Peyer's patch (tissue), 4 donors: Measurements from ENCODE around the gene STUM. TPM values are rescaled to one million over a fixed set of nuclear protein-coding genes. Genes with fewer than 3 reads are reported as not detected.

ENCODE experiments used
- DNase-seq, 3 donors: peaks; one replicate each; pipeline ENCODE4 v3.0.0-alpha.2; 2017 to 2019
- H3K27ac ChIP-seq, 4 donors: fragments of 200-600 bp; sonication (generic); one replicate each; pipeline ENCODE4 v1.5.1; 2016 to 2019
- H3K27me3 ChIP-seq, 2 donors: fragments of 200-600 bp; sonication (generic); one replicate each; pipeline ENCODE4 v1.5.1; 2019
- H3K36me3 ChIP-seq, 3 donors: fragments of 200-600 bp; sonication (generic); one replicate each; pipeline ENCODE4 v1.5.1; 2016 to 2019
- H3K4me1 ChIP-seq, 4 donors: fragments of 200-600 bp; sonication (generic); one replicate each; pipeline ENCODE4 v1.5.1; 2016 to 2019
- H3K4me3 ChIP-seq, 4 donors: fragments of 200-600 bp; sonication (generic); 1 replicate in 3 of 4; 2 replicates in 1 of 4; pipeline ENCODE4 v1.5.1; 2016 to 2019; ENCODE audit warnings: mild to moderate bottlenecking in 1 of 4
- H3K9me3 ChIP-seq, 4 donors: fragments of 200-600 bp; sonication (generic); one replicate each; pipeline ENCODE4 v1.5.1; 2016 to 2019; ENCODE audit warnings: mild to moderate bottlenecking in 1 of 4
- POLR2A ChIP-seq, 2 donors: fragments of 450-650 bp; IDR thresholded peaks; one replicate each; pipeline ENCODE4 v1.5.1; 2017; ENCODE audit warnings: antibody characterized with exemption in 2 of 2, mild to moderate bottlenecking in 2 of 2, moderate library complexity in 2 of 2
- total RNA-seq, 4 donors: library from RNA; depleted of rRNA; stranded (reverse); fragments of >200 nt; gene quantifications; one replicate each; pipeline ENCODE4 v1.1.0, GENCODE V29; 2016
- TF ChIP-seq, protein P1 (sequence below), 6 experiments: fragments of 450-650 bp in 4 of 6; fragments of 200-600 bp in 2 of 6; sonication (generic) in 1 of 6; IDR thresholded peaks; one replicate each; pipeline ENCODE4 v1.5.1; 2017 to 2019; ENCODE audit warnings: antibody characterized with exemption in 6 of 6, mild to moderate bottlenecking in 3 of 6, moderate library complexity in 1 of 6

STUM gene
- total RNA-seq, 4 donors from 2014 or later: 1.4 to 4.6 (median 2.9) TPM

DNA sequence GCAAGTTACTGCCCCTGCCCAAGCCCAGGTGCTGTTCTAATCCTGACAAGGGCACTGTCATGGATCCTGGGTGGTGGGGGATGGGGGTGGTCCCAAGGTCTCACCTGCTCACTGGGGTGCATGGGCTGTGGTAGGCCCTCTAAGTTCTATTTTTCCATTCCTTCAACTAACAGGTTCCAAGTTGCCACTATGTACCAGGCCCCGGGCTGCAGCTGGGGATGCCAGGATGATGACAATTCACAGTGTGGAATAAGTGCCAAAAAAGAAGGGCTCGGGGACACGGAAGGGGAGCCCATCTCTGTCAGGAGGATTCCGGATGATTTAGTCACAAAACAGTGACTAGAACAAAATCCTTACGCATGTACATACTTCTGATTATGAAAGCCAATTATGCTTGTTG is 76.0 kb downstream of the STUM start:
- Histone ChIP-seq H3K4me1 (peaks cover 0 to 5% (median 3%) of the 10 kb centered on the region in 4 donors), H3K36me3 (no peaks in the 10 kb centered on the region), H3K27me3 (no peaks in the 10 kb centered on the region), H3K27ac (no peak overlapping the region), H3K4me3 (no peak overlapping the region), H3K9me3 (peaks cover 0 to 5% (median 0%) of the 10 kb centered on the region in 4 donors)
- peak in 2 of 3 donors; percentile 20 to 44 for DNase-seq
- TF ChIP-seq, protein P1, sequence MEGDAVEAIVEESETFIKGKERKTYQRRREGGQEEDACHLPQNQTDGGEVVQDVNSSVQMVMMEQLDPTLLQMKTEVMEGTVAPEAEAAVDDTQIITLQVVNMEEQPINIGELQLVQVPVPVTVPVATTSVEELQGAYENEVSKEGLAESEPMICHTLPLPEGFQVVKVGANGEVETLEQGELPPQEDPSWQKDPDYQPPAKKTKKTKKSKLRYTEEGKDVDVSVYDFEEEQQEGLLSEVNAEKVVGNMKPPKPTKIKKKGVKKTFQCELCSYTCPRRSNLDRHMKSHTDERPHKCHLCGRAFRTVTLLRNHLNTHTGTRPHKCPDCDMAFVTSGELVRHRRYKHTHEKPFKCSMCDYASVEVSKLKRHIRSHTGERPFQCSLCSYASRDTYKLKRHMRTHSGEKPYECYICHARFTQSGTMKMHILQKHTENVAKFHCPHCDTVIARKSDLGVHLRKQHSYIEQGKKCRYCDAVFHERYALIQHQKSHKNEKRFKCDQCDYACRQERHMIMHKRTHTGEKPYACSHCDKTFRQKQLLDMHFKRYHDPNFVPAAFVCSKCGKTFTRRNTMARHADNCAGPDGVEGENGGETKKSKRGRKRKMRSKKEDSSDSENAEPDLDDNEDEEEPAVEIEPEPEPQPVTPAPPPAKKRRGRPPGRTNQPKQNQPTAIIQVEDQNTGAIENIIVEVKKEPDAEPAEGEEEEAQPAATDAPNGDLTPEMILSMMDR (IDR thresholded peaks at IDR 0.05): no peak
- TF ChIP-seq POLR2A (IDR thresholded peaks at IDR 0.05): no peak

DNA sequence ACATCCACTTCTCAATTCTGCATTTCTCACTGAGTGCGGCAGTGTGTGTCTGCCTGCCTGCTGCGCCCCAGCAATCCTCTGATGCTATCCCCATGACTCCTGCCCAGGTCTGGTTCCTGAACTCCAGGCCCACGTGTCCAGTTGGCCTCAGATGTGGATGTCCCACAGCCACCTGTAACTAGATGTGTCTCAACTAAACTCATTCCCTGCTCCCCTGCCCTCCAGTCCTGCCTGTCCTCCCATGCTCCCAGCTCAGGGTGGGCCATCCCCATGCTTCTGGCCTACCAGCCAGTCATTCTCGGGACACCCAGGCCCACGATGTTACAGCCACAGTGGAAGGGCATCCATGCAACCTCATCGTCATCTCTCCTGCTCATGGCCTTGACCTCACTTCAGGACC is 76.8 kb downstream of the STUM start:
- no peak overlapping the region for H3K4me3 ChIP-seq
- peak in 1 of 3 donors; percentile 28 for DNase-seq
- TF ChIP-seq, protein P1 (IDR thresholded peaks at IDR 0.05): no peak
- no peak for TF ChIP-seq POLR2A (IDR thresholded peaks at IDR 0.05)
- H3K4me1 ChIP-seq: peaks cover 0 to 5% (median 3%) of the 10 kb centered on the region in 4 donors
- H3K36me3 ChIP-seq: no peaks in the 10 kb centered on the region
- H3K27ac ChIP-seq: no peak overlapping the region
- peaks cover 0 to 5% (median 0%) of the 10 kb centered on the region in 4 donors for H3K9me3 ChIP-seq
- H3K27me3 ChIP-seq: no peaks in the 10 kb centered on the region

DNA sequence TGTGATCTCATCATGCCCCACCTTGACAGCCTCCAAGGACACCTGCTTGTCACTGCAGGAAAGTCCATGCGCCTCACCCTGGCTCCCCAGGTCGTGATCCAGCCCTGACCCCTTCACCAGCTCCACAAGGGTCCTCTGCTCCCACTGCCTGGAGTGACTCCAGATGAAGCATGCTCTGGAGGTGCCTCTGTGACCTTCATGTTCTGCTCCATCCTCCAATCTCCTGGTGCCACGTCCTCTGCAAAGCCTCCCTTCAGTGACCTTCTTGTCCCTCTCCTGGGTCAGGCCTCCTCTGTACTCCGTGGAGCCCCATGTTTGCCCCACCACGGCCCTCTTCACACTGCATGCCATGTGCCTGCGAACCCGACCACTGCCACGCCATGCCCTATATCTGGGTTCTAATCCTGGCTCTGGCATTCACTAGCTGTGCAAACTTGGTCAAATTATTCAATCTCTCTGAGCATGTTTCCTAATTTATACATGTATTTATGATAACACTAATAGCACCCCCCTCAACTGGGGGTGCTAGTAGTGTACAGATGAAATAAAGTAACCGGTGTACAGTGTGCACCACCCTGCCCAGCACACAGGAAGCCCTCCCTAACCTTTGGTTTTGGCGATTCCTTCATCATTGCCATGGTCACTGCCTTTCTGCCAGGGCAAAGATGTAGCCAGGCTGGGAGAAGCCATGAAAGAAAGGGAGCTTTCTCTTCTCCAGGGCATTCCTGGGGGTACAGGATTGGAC is 77.4 kb downstream of the STUM start:
- Histone ChIP-seq H3K36me3 (no peaks in the 10 kb centered on the region), H3K27ac (no peak overlapping the region), H3K4me3 (peak overlapping the region in 1 of 4 donors; percentile 29), H3K9me3 (peaks cover 0 to 5% (median 0%) of the 10 kb centered on the region in 4 donors), H3K4me1 (peaks cover 0 to 5% (median 3%) of the 10 kb centered on the region in 4 donors), H3K27me3 (no peaks in the 10 kb centered on the region)
- DNase-seq: peak in 2 of 3 donors; percentile 42 to 48
- no peak for TF ChIP-seq POLR2A (IDR thresholded peaks at IDR 0.05)
- TF ChIP-seq, protein P1 (IDR thresholded peaks at IDR 0.05): no peak

DNA sequence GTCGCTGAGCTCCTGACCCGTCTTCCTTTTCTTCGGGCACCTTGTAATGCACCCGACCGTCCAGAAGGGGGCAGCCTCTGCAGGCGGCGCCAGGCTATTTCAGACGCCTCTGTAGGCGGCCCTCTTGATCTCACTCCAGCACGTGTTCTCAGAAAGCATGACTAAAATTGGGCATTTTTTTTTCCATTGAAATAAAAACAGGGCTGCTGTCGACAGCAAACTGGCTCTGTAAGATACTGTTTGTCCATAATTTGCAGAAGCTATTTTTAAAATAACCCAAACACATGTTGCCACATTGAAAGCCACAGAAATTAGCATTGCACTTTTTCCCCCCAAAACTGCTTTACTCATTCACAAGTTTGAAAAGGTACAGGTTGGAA is 78.0 kb downstream of the STUM start:
- TF ChIP-seq, protein P1 (IDR thresholded peaks at IDR 0.05): peak; percentile 63 to 99 (median 82)
- TF ChIP-seq POLR2A (IDR thresholded peaks at IDR 0.05): no peak
- no peaks in the 10 kb centered on the region for H3K36me3 ChIP-seq
- peaks cover 0 to 5% (median 3%) of the 10 kb centered on the region in 4 donors for H3K4me1 ChIP-seq
- peaks cover 0 to 5% (median 0%) of the 10 kb centered on the region in 4 donors for H3K9me3 ChIP-seq
- H3K27me3 ChIP-seq: no peaks in the 10 kb centered on the region
- peak overlapping the region in 1 of 4 donors; percentile 29 for H3K4me3 ChIP-seq
- H3K27ac ChIP-seq: peak overlapping the region in 3 of 4 donors; percentile 2 to 12 (median 3)
- DNase-seq: peak; percentile 61 to 86 (median 69)

DNA sequence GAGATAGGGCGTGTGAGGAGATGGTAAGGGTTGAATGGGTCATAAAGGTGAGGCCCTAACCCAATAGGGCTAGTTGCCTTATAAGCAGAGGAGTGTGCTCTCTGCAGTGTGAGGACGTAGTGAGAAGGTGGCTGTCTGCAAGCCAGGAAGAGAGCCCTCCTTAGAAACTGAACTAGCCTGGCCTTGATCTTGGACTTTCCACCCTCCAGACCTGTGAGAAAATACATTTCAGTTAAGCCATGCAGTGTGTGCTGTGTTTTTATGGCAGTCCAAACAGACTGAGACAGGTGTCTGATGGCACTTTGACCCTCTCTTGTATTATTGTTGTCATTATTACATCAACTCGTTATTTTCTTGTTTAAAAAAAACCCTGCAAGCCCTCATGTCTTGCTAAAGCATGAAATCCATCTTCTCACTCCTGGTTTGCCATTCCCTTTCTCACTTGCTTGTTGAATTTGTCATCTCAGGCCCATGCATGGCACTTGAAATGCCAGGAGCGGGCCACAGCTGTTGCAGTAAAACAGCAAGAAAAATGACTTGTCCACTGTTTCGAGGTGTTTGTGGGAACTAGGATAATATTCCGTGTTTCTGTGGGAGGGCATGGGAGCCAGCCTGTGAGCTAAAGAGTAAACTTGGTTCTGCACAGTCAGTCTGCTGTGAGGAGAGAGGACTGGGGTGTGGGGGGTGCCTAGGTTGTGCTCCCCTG is 78.6 kb downstream of the STUM start:
- peaks cover 0 to 2% (median 0%) of the 10 kb centered on the region in 4 donors for H3K9me3 ChIP-seq
- no peak overlapping the region for H3K4me3 ChIP-seq
- H3K36me3 ChIP-seq: peaks cover 0 to 5% (median 0%) of the 10 kb centered on the region in 3 donors
- no peaks in the 10 kb centered on the region for H3K27me3 ChIP-seq
- DNase-seq: peak in 2 of 3 donors; percentile 37 to 47
- H3K27ac ChIP-seq: peak overlapping the region in 3 of 4 donors; percentile 2 to 12 (median 3)
- TF ChIP-seq, protein P1 (IDR thresholded peaks at IDR 0.05): no peak
- TF ChIP-seq POLR2A (IDR thresholded peaks at IDR 0.05): no peak
- H3K4me1 ChIP-seq: peaks cover 0 to 7% (median 4%) of the 10 kb centered on the region in 4 donors
